ENCODE results near the gene CRYBB3. TPM values are rescaled to one million over a fixed set of nuclear protein-coding genes. Genes with fewer than 3 reads are reported as not detected.

Gene CRYBB3
- total RNA-seq, 1 experiment from 2014 or later: 0.48 TPM

DNA sequence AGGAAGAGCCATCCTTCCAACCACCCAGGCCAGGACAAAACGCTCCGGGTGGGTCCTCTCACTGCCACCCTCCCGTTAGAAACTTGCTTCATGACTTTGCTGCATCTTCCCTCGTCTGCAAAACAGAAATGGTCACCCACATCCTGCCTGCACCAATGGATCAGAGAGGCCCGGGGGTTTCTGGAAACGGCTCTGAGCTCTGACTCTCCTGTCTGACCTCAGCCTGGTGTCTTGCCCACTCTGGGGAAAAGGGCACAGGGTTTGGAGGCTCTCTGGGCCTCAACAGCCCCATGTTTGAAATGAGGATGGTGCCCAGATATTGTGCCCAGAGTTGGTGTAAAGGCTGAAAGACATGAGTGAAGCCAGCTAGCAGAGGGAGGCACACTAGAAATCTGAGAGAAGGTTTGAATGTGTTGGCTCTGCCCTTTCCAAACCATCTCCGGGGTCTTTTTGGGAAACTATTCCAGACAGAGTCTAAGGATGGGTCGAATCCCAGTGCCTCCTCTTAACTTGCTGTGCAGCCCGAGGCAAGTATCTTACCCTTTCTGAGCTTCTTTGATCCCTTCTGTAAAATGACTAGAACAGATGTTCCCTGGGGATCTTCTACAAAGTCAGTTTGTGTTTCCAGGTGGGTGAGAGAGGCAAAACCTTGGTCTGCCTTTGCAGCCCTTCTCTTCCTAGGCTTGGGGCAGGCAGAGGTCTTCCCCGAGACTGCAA is 2.1 kb downstream of the CRYBB3 start:
- H3K27me3 Mint-ChIP-seq (ENCODE audit: low read depth): no peaks in the 10 kb centered on the region
- TF ChIP-seq NR3C1 (CRISPR knock-in tag; conservative IDR thresholded peaks at IDR 0.05; ENCODE audit: low read depth) (no peak), RORB (CRISPR knock-in tag; IDR thresholded peaks at IDR 0.05) (no peak), ZNF263 (CRISPR knock-in tag; IDR thresholded peaks at IDR 0.05; ENCODE audit: low read depth) (no peak), NFATC4 (CRISPR knock-in tag; IDR thresholded peaks at IDR 0.05) (no peak), TP53 (CRISPR knock-in tag; IDR thresholded peaks at IDR 0.05) (no peak), ZNF121 (CRISPR knock-in tag; IDR thresholded peaks at IDR 0.05) (no peak), JUN (CRISPR knock-in tag; IDR thresholded peaks at IDR 0.05) (no peak), OVOL2 (CRISPR knock-in tag; IDR thresholded peaks at IDR 0.05; ENCODE audit: borderline replicate concordance) (no peak), SMAD3 (CRISPR knock-in tag; IDR thresholded peaks at IDR 0.05; ENCODE audit: borderline replicate concordance) (no peak), NFE2L1 (CRISPR knock-in tag; IDR thresholded peaks at IDR 0.05) (no peak), ZNF232 (CRISPR knock-in tag; IDR thresholded peaks at IDR 0.05) (no peak), PRRX2 (CRISPR knock-in tag; IDR thresholded peaks at IDR 0.05) (no peak)
- TF ChIP-seq, protein P1, sequence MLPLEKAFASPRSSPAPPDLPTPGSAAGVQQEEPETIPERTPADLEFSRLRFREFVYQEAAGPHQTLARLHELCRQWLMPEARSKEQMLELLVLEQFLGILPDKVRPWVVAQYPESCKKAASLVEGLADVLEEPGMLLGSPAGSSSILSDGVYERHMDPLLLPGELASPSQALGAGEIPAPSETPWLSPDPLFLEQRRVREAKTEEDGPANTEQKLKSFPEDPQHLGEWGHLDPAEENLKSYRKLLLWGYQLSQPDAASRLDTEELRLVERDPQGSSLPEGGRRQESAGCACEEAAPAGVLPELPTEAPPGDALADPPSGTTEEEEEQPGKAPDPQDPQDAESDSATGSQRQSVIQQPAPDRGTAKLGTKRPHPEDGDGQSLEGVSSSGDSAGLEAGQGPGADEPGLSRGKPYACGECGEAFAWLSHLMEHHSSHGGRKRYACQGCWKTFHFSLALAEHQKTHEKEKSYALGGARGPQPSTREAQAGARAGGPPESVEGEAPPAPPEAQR (CRISPR knock-in tag; IDR thresholded peaks at IDR 0.05): no peak
- TF ChIP-seq, protein P2, sequence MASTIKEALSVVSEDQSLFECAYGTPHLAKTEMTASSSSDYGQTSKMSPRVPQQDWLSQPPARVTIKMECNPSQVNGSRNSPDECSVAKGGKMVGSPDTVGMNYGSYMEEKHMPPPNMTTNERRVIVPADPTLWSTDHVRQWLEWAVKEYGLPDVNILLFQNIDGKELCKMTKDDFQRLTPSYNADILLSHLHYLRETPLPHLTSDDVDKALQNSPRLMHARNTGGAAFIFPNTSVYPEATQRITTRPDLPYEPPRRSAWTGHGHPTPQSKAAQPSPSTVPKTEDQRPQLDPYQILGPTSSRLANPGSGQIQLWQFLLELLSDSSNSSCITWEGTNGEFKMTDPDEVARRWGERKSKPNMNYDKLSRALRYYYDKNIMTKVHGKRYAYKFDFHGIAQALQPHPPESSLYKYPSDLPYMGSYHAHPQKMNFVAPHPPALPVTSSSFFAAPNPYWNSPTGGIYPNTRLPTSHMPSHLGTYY (CRISPR knock-in tag; IDR thresholded peaks at IDR 0.05): no peak
- TF ChIP-seq, protein P3, sequence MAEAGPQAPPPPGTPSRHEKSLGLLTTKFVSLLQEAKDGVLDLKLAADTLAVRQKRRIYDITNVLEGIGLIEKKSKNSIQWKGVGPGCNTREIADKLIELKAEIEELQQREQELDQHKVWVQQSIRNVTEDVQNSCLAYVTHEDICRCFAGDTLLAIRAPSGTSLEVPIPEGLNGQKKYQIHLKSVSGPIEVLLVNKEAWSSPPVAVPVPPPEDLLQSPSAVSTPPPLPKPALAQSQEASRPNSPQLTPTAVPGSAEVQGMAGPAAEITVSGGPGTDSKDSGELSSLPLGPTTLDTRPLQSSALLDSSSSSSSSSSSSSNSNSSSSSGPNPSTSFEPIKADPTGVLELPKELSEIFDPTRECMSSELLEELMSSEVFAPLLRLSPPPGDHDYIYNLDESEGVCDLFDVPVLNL (CRISPR knock-in tag; IDR thresholded peaks at IDR 0.05; ENCODE audit: borderline replicate concordance, low read depth): no peak
- TF ChIP-seq, protein P4, sequence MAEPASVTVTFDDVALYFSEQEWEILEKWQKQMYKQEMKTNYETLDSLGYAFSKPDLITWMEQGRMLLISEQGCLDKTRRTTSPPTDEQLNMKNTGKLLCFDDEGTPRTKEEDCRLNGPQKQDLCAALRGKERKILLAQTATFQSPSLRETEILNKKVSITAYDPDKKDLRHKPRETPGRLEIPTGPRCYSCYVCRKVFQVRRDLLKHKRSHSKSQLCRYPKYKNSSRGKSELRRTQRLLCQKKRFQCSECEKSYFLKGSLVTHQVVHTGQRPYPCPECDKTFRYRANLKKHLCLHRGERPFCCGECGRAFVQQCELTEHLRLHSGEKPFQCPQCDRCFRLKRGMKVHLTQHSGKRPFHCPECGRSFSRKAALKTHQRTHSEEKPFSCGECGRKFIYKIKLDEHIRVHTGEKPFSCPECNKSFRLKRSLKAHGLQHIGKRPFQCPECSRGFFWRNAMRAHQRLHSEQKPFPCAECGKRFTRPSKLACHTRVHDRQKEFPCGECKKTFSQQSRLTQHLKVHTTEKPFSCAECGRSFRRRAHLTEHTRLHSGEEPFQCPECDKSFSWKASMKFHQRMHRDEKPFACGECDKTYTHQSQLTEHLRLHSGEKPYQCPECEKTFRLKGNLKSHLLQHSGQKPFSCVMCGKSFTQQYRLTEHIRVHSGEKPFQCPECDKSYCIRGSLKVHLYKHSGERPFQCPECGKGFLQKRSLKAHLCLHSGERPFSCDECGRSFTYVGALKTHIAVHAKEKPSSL (CRISPR knock-in tag; conservative IDR thresholded peaks at IDR 0.05): no peak
- TF ChIP-seq, protein P5, sequence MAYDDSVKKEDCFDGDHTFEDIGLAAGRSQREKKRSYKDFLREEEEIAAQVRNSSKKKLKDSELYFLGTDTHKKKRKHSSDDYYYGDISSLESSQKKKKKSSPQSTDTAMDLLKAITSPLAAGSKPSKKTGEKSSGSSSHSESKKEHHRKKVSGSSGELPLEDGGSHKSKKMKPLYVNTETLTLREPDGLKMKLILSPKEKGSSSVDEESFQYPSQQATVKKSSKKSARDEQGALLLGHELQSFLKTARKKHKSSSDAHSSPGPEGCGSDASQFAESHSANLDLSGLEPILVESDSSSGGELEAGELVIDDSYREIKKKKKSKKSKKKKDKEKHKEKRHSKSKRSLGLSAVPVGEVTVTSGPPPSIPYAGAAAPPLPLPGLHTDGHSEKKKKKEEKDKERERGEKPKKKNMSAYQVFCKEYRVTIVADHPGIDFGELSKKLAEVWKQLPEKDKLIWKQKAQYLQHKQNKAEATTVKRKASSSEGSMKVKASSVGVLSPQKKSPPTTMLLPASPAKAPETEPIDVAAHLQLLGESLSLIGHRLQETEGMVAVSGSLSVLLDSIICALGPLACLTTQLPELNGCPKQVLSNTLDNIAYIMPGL (CRISPR knock-in tag; IDR thresholded peaks at IDR 0.05): no peak
- TF ChIP-seq, protein P6, sequence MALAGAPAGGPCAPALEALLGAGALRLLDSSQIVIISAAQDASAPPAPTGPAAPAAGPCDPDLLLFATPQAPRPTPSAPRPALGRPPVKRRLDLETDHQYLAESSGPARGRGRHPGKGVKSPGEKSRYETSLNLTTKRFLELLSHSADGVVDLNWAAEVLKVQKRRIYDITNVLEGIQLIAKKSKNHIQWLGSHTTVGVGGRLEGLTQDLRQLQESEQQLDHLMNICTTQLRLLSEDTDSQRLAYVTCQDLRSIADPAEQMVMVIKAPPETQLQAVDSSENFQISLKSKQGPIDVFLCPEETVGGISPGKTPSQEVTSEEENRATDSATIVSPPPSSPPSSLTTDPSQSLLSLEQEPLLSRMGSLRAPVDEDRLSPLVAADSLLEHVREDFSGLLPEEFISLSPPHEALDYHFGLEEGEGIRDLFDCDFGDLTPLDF (CRISPR knock-in tag; IDR thresholded peaks at IDR 0.05): no peak
- TF ChIP-seq, protein P7, sequence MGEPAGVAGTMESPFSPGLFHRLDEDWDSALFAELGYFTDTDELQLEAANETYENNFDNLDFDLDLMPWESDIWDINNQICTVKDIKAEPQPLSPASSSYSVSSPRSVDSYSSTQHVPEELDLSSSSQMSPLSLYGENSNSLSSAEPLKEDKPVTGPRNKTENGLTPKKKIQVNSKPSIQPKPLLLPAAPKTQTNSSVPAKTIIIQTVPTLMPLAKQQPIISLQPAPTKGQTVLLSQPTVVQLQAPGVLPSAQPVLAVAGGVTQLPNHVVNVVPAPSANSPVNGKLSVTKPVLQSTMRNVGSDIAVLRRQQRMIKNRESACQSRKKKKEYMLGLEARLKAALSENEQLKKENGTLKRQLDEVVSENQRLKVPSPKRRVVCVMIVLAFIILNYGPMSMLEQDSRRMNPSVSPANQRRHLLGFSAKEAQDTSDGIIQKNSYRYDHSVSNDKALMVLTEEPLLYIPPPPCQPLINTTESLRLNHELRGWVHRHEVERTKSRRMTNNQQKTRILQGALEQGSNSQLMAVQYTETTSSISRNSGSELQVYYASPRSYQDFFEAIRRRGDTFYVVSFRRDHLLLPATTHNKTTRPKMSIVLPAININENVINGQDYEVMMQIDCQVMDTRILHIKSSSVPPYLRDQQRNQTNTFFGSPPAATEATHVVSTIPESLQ (CRISPR knock-in tag; IDR thresholded peaks at IDR 0.05): no peak
- H3K4me3 Mint-ChIP-seq: no peak overlapping the region
- H3K36me3 Mint-ChIP-seq: no peaks in the 10 kb centered on the region
- ChIA-PET POLR2A (interaction anchor here (0.5 to 0.9 kb wide), 2 partner anchors 11 to 197 kb away, joined by 3 to 5 read pairs; no protein-coding TSS in a partner anchor), CTCF (interaction anchor here (0.8 to 2.3 kb wide), 31 partner anchors 8 to 571 kb away, joined by 3 to 22 read pairs (median 4); no protein-coding TSS in a partner anchor)
- H3K4me1 Mint-ChIP-seq: no peaks in the 10 kb centered on the region
- no peak overlapping the region for H3K27ac Mint-ChIP-seq
- DNase-seq (ENCODE audit: low spot score): no peak
- ATAC-seq: no peak
- no peaks in the 10 kb centered on the region for H3K9me3 Mint-ChIP-seq

Measured in WTC11 (cell line).